ENCODE results near the gene S1PR1.
"Not testable (repeated sequence)": the region's sequence is repeated elsewhere in the genome, so short reads cannot be mapped to it uniquely, and the experiment has no call there.

The S1PR1 gene

GRCh38 chr1:101228424-101229134 is 8.2 kb upstream of the S1PR1 start:
- no peaks in the 10 kb centered on the region for H3K9me3 ChIP-seq (ENCODE audit: low read depth, low read length)
- no peak overlapping the region for H3K9ac ChIP-seq (ENCODE audit: insufficient read length)
- H3K27ac ChIP-seq = no peak overlapping the region
- TF ChIP-seq POLR2AphosphoS5 (IDR thresholded peaks at IDR 0.05; ENCODE audit: borderline replicate concordance, low read depth, low read length) (no peak), FOXP2 (optimal IDR thresholded peaks at IDR 0.05; ENCODE audit: control extremely low read depth, extremely low read length, insufficient read depth) (no peak), EZH2 (IDR thresholded peaks at IDR 0.05) (no peak)
- no peaks in the 10 kb centered on the region for H3K36me3 ChIP-seq (ENCODE audit: insufficient read depth, low read length)
- no peak overlapping the region for H3K4me3 ChIP-seq
- no peak for DNase-seq (ENCODE audit: low read depth, low spot score)

- H3K9ac ChIP-seq (ENCODE audit: insufficient read length); H3K4me3 ChIP-seq; H3K27ac ChIP-seq; H3K36me3 ChIP-seq (ENCODE audit: insufficient read depth, low read length); H3K9me3 ChIP-seq (ENCODE audit: low read depth, low read length); DNase-seq (ENCODE audit: low read depth, low spot score): not testable (repeated sequence)
Measured at GRCh38 chr1:101232182-101232581, 4.6 kb upstream of the S1PR1 start.

- Histone ChIP-seq H3K4me3 (no peak overlapping the region), H3K27ac (no peak overlapping the region), H3K36me3 (ENCODE audit: insufficient read depth, low read length) (no peaks in the 10 kb centered on the region), H3K9ac (ENCODE audit: insufficient read length) (no peak overlapping the region), H3K9me3 (ENCODE audit: low read depth, low read length) (no peaks in the 10 kb centered on the region)
- no peak for DNase-seq (ENCODE audit: low read depth, low spot score)
- no peak for TF ChIP-seq POLR2AphosphoS5 (IDR thresholded peaks at IDR 0.05; ENCODE audit: borderline replicate concordance, low read depth, low read length)
- TF ChIP-seq FOXP2 (optimal IDR thresholded peaks at IDR 0.05; ENCODE audit: control extremely low read depth, extremely low read length, insufficient read depth) = no peak
- TF ChIP-seq EZH2 (IDR thresholded peaks at IDR 0.05) = no peak
Measured at GRCh38 chr1:101233495-101233894, 3.3 kb upstream of the S1PR1 start.

GRCh38 chr1:101235216-101235695 is 1.6 kb upstream of the S1PR1 start:
- H3K9ac ChIP-seq (ENCODE audit: insufficient read length) = no peak overlapping the region
- no peak overlapping the region for H3K4me3 ChIP-seq
- H3K9me3 ChIP-seq (ENCODE audit: low read depth, low read length) = no peaks in the 10 kb centered on the region
- TF ChIP-seq EZH2 (IDR thresholded peaks at IDR 0.05) = no peak
- no peak for TF ChIP-seq FOXP2 (optimal IDR thresholded peaks at IDR 0.05; ENCODE audit: control extremely low read depth, extremely low read length, insufficient read depth)
- no peak for TF ChIP-seq POLR2AphosphoS5 (IDR thresholded peaks at IDR 0.05; ENCODE audit: borderline replicate concordance, low read depth, low read length)
- H3K27ac ChIP-seq = no peak overlapping the region
- H3K36me3 ChIP-seq (ENCODE audit: insufficient read depth, low read length) = no peaks in the 10 kb centered on the region
- DNase-seq (ENCODE audit: low read depth, low spot score) = no peak

- no peak for DNase-seq (ENCODE audit: low read depth, low spot score)
- no peaks in the 10 kb centered on the region for H3K9me3 ChIP-seq (ENCODE audit: low read depth, low read length)
- no peaks in the 10 kb centered on the region for H3K36me3 ChIP-seq (ENCODE audit: insufficient read depth, low read length)
- TF ChIP-seq FOXP2 (optimal IDR thresholded peaks at IDR 0.05; ENCODE audit: control extremely low read depth, extremely low read length, insufficient read depth) (no peak), EZH2 (IDR thresholded peaks at IDR 0.05) (no peak), POLR2AphosphoS5 (IDR thresholded peaks at IDR 0.05; ENCODE audit: borderline replicate concordance, low read depth, low read length) (no peak)
- no peak overlapping the region for H3K9ac ChIP-seq (ENCODE audit: insufficient read length)
- H3K27ac ChIP-seq = no peak overlapping the region
- H3K4me3 ChIP-seq = peak overlapping the region; percentile 89; the same call in 1 of the 2 replicates
Measured at GRCh38 chr1:101235696-101236515, 913 bp upstream of the S1PR1 start.

- Histone ChIP-seq H3K9me3 (ENCODE audit: low read depth, low read length) (no peaks in the 10 kb centered on the region), H3K4me3 (peak overlapping the region; percentile 89), H3K36me3 (ENCODE audit: insufficient read depth, low read length) (no peaks in the 10 kb centered on the region), H3K9ac (ENCODE audit: insufficient read length) (peak overlapping the region; percentile 61), H3K27ac (no peak overlapping the region)
- DNase-seq (ENCODE audit: low read depth, low spot score) = no peak
- TF ChIP-seq FOXP2 (optimal IDR thresholded peaks at IDR 0.05; ENCODE audit: control extremely low read depth, extremely low read length, insufficient read depth) = no peak
- no peak for TF ChIP-seq POLR2AphosphoS5 (IDR thresholded peaks at IDR 0.05; ENCODE audit: borderline replicate concordance, low read depth, low read length)
- TF ChIP-seq EZH2 (IDR thresholded peaks at IDR 0.05) = no peak
Measured at GRCh38 chr1:101237229-101237837, 514 bp downstream of the S1PR1 start.

- DNase-seq (ENCODE audit: low read depth, low spot score) = no peak
- H3K4me3 ChIP-seq = peak overlapping the region; percentile 89
- no peak overlapping the region for H3K27ac ChIP-seq
- no peaks in the 10 kb centered on the region for H3K9me3 ChIP-seq (ENCODE audit: low read depth, low read length)
- peak overlapping the region; percentile 24 for H3K9ac ChIP-seq (ENCODE audit: insufficient read length)
- no peaks in the 10 kb centered on the region for H3K36me3 ChIP-seq (ENCODE audit: insufficient read depth, low read length)
- TF ChIP-seq EZH2 (IDR thresholded peaks at IDR 0.05) (no peak), FOXP2 (optimal IDR thresholded peaks at IDR 0.05; ENCODE audit: control extremely low read depth, extremely low read length, insufficient read depth) (no peak), POLR2AphosphoS5 (IDR thresholded peaks at IDR 0.05; ENCODE audit: borderline replicate concordance, low read depth, low read length) (no peak)
Measured at GRCh38 chr1:101238031-101238628, 1.3 kb downstream of the S1PR1 start.

GRCh38 chr1:101238681-101239094 is 1.9 kb downstream of the S1PR1 start:
- H3K4me3 ChIP-seq = peak overlapping the region; percentile 89
- peak overlapping the region; percentile 24 for H3K9ac ChIP-seq (ENCODE audit: insufficient read length)
- no peaks in the 10 kb centered on the region for H3K9me3 ChIP-seq (ENCODE audit: low read depth, low read length)
- no peaks in the 10 kb centered on the region for H3K36me3 ChIP-seq (ENCODE audit: insufficient read depth, low read length)
- H3K27ac ChIP-seq = no peak overlapping the region
- no peak for DNase-seq (ENCODE audit: low read depth, low spot score)
- TF ChIP-seq FOXP2 (optimal IDR thresholded peaks at IDR 0.05; ENCODE audit: control extremely low read depth, extremely low read length, insufficient read depth) = no peak
- TF ChIP-seq POLR2AphosphoS5 (IDR thresholded peaks at IDR 0.05; ENCODE audit: borderline replicate concordance, low read depth, low read length) = no peak
- no peak for TF ChIP-seq EZH2 (IDR thresholded peaks at IDR 0.05)

Measured in SK-N-MC (cell line).